Measurements from ENCODE around the gene KCND2.

GRCh38 chr7:120725376-120726039 is 452.5 kb downstream of the KCND2 start:
- TF ChIP-seq POLR2AphosphoS5 (IDR thresholded peaks at IDR 0.05) (no peak), EP300 (IDR thresholded peaks at IDR 0.05) (no peak), CTCF (IDR thresholded peaks at IDR 0.05) (peak; percentile 21 to 59 (median 53)), POLR2A (IDR thresholded peaks at IDR 0.05; ENCODE audit: low read depth) (no peak)

Measured in esophagus muscularis mucosa (tissue), 4 donors.